GM06990 (cell line): ENCODE data around the gene MTA3.

ENCODE experiments used
- DNase-seq: peaks from one replicate; pipeline ENCODE4 v3.0.0-alpha.2; 2011; ENCODE audit not compliant: insufficient read length; ENCODE audit errors: extremely low read depth
- H3K27me3 ChIP-seq: replicated peaks from 2 replicates; pipeline ENCODE4 v1.6.0; 2011; ENCODE audit warnings: low read length; ENCODE audit not compliant: control insufficient read depth, insufficient read depth
- H3K36me3 ChIP-seq: 2 replicates; pipeline ENCODE4 v1.5.1; 2011; ENCODE audit warnings: low read length; ENCODE audit not compliant: control insufficient read depth, insufficient read depth
- H3K4me3 ChIP-seq: replicated peaks from 2 replicates; pipeline ENCODE4 v1.5.1; 2011; ENCODE audit warnings: low read depth, mild to moderate bottlenecking, control low read depth, low read length
- TF ChIP-seq, protein P1 (sequence below): IDR thresholded peaks from 2 replicates; pipeline ENCODE4 v1.5.1; 2011; ENCODE audit warnings: low read length, control low read depth, mild to moderate bottlenecking, inconsistent platforms; ENCODE audit not compliant: insufficient read depth, poor library complexity, severe bottlenecking

MTA3 gene

DNA sequence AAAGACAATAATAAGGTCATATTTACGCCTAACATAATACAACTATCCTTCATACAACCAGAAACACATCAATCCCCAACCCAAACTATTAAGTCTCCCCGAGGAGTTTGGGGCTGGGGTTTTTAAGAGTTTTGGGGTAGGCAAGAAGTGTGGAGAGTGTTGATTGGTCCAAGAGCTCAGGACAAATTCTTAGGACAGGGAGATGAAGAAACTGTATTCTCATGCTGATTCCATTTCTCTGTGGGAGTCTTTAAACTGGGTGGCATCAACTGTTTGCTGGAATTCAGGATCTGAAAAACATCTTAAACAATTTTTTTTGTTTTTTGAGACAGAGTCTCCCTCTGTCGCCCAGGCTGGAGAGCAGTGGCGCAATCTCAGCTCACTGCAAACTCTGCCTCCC, 25.6 kb upstream of the MTA3 start:
- no peak for DNase-seq
- H3K27me3 ChIP-seq, result no peaks in the 10 kb centered on the region
- TF ChIP-seq, protein P1, sequence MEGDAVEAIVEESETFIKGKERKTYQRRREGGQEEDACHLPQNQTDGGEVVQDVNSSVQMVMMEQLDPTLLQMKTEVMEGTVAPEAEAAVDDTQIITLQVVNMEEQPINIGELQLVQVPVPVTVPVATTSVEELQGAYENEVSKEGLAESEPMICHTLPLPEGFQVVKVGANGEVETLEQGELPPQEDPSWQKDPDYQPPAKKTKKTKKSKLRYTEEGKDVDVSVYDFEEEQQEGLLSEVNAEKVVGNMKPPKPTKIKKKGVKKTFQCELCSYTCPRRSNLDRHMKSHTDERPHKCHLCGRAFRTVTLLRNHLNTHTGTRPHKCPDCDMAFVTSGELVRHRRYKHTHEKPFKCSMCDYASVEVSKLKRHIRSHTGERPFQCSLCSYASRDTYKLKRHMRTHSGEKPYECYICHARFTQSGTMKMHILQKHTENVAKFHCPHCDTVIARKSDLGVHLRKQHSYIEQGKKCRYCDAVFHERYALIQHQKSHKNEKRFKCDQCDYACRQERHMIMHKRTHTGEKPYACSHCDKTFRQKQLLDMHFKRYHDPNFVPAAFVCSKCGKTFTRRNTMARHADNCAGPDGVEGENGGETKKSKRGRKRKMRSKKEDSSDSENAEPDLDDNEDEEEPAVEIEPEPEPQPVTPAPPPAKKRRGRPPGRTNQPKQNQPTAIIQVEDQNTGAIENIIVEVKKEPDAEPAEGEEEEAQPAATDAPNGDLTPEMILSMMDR, result no peak
- no peak overlapping the region for H3K4me3 ChIP-seq
- no peaks in the 10 kb centered on the region for H3K36me3 ChIP-seq

DNA sequence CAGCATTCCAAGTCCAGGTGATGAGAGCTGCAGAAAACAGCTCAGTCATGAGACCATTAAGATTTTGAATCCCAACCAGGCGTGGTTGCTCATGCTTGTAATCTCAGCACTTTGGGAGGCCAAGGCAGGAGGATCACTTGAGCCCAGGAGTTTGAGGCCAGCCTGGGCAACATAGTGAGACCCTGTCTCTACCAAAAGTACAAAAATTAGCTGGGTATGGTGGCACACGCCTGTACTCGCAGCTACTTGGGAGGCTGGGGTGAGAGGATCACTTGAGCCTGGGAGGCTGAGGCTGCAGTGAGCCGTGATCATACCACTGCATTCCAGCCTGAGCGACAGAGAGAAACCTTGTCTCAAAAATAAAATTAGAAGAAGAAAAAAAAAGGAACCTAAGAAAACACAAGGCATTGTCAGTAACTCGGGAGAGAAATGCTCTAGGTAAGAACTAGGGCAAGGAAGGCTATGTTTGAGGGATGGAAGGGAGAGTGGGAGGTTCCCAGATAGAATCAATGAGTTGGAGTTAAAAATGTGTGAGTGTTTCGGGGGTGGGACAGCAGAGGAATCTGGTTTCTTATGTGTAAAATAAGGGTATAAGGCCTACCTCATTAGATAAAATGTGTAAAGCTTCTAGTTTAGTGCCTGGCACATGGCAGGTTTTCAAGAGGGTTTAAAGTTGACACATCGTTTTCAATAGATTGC, 23.3 kb upstream of the MTA3 start:
- DNase-seq, result no peak

GRCh38 chr2:42545841-42546390, 22.5 kb upstream of the MTA3 start:
- no peak overlapping the region for H3K4me3 ChIP-seq
- H3K36me3 ChIP-seq, result no peaks in the 10 kb centered on the region
- TF ChIP-seq, protein P1, result no peak
- H3K27me3 ChIP-seq, result no peaks in the 10 kb centered on the region
- no peak for DNase-seq

More for the DNA sequence above, 23.3 kb upstream of the MTA3 start:
- Histone ChIP-seq H3K36me3 (no peaks in the 10 kb centered on the region), H3K4me3 (no peak overlapping the region), H3K27me3 (no peaks in the 10 kb centered on the region)
- TF ChIP-seq, protein P1, result no peak

DNA sequence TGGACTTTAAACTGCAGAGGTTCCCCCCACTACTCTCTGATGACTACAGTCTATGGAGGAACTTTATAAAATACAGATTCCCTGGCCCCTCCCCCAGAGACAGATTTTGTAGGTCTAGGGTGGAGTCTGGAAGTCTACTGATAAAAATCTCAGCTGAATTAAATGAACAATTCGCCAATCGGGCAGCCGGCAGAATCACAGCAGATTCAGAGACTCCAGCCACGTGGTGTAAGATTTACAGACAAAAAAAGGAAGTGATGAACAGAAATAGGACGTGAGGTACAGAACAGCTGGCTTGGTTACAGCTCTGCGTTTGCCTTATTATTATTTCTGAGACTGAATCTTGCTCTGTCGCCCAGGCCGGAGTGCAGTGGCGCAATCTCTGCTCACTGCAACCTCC, 21.4 kb upstream of the MTA3 start:
- no peaks in the 10 kb centered on the region for H3K36me3 ChIP-seq
- no peak overlapping the region for H3K4me3 ChIP-seq
- no peaks in the 10 kb centered on the region for H3K27me3 ChIP-seq
- TF ChIP-seq, protein P1, result no peak
- DNase-seq, result peak; percentile 18

DNA sequence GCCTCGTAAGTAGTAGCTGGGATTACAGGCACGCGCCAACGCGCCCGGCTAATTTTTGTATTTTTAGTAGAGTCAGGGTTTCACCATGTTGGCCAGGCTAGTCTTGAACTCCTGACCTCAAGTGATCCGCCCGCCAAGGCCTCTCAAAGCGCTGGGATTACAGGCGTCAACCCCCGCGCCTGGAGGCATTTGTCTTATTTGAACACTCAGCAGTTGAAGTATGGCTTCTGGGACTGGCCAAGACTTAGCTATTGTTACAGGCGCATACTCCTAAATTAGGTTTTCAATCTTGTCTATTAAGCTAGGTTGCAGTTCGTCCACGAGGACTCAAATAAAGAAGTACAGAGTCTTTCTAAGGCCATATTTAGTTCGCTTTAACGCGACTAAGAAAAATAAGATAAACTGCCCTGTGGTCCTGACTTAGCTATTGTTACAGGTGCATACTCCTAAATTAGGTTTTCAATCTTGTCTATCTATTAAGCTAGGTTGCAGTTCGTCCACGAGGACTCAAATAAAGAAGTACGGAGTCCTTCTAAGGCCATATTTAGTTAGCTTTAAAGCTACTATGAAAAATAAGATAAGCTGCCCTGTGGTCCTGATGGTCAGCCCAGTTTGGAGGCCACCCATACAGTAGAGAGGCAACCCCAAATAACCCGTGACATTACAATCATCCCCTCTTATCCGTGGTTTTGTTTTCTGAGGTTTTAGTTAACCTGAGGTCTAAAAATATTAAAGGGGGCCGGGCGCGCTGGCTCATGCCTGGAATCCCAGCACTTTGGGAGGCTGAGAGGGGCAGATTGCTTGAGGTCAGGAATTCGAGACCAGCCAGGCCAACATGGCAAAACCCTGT, 20.8 kb upstream of the MTA3 start:
- Histone ChIP-seq H3K4me3 (no peak overlapping the region), H3K36me3 (no peaks in the 10 kb centered on the region), H3K27me3 (no peaks in the 10 kb centered on the region)
- TF ChIP-seq, protein P1, result no peak
- DNase-seq, result no peak
